HepG2 (cell line): Measurements from ENCODE around the gene NME1. TPM values are rescaled to one million over a fixed set of nuclear protein-coding genes. Genes with fewer than 3 reads are reported as not detected.

ENCODE experiments used
- CAMTA2 ChIP-seq: sonication (generic); formaldehyde crosslinking; IDR thresholded peaks from 2 replicates; pipeline ENCODE4 v1.4.0; 2020; ENCODE audit warnings: mild to moderate bottlenecking, missing genetic modification reagents, borderline replicate concordance
- CEBPB ChIP-seq: IDR thresholded peaks from 2 replicates; pipeline ENCODE4 v1.6.1; 2011; ENCODE audit warnings: low read depth, low read length, improper control_type of control experiment, borderline replicate concordance
- FOSL2 ChIP-seq: sonication (generic); formaldehyde crosslinking; IDR thresholded peaks from 2 replicates; pipeline ENCODE4 v1.4.0; 2020; ENCODE audit warnings: missing genetic modification reagents
- KAT7 ChIP-seq: IDR thresholded peaks from 2 replicates; pipeline ENCODE4 v1.6.1; 2018; ENCODE audit warnings: borderline replicate concordance, missing compliant biosample characterization
- KMT2B ChIP-seq: IDR thresholded peaks from 2 replicates; pipeline ENCODE4 v1.6.1; 2016; ENCODE audit warnings: missing genetic modification reagents, missing compliant biosample characterization
- MEIS1 ChIP-seq: sonication (generic); formaldehyde crosslinking; IDR thresholded peaks from 2 replicates; pipeline ENCODE4 v1.9.0; 2021; ENCODE audit warnings: mild to moderate bottlenecking, missing genetic modification reagents, moderate library complexity, borderline replicate concordance
- MYC ChIP-seq: sonication (generic); formaldehyde crosslinking; IDR thresholded peaks from 2 replicates; pipeline ENCODE4 v1.9.0; 2021; ENCODE audit warnings: missing genetic modification reagents, borderline replicate concordance
- NFKB2 ChIP-seq: sonication (generic); formaldehyde crosslinking; IDR thresholded peaks from 2 replicates; pipeline ENCODE4 v1.4.0; 2020; ENCODE audit warnings: missing genetic modification reagents, borderline replicate concordance
- SETDB1 ChIP-seq: sonication (generic); formaldehyde crosslinking; IDR thresholded peaks from 2 replicates; pipeline ENCODE4 v1.5.1; 2020; ENCODE audit warnings: missing genetic modification reagents, mild to moderate bottlenecking, borderline replicate concordance
- SPEN ChIP-seq: sonication (generic); formaldehyde crosslinking; IDR thresholded peaks from 2 replicates; pipeline ENCODE4 v1.5.1; 2020; ENCODE audit warnings: low read depth, mild to moderate bottlenecking, missing genetic modification reagents
- TAF1 ChIP-seq: sonication (generic); formaldehyde crosslinking; IDR thresholded peaks from 2 replicates; pipeline ENCODE4 v1.4.0; 2020; ENCODE audit warnings: missing genetic modification reagents
- TCF7L2 ChIP-seq: IDR thresholded peaks from 2 replicates; pipeline ENCODE4 v1.6.1; 2011; ENCODE audit warnings: mild to moderate bottlenecking, low read depth, low read length, moderate library complexity
- TOPORS ChIP-seq: sonication (generic); formaldehyde crosslinking; IDR thresholded peaks from 2 replicates; pipeline ENCODE4 v1.8.0; 2023; ENCODE audit warnings: mild to moderate bottlenecking, missing genetic modification reagents
- ZMYM2 ChIP-seq: sonication (generic); formaldehyde crosslinking; IDR thresholded peaks from 2 replicates; pipeline ENCODE4 v1.8.0; 2022; ENCODE audit warnings: mild to moderate bottlenecking, missing genetic modification reagents
- ZMYM4 ChIP-seq: sonication (generic); formaldehyde crosslinking; IDR thresholded peaks from 2 replicates; pipeline ENCODE4 v1.8.1; 2023; ENCODE audit warnings: mild to moderate bottlenecking, missing genetic modification reagents
- ZNF235 ChIP-seq: sonication (generic); formaldehyde crosslinking; IDR thresholded peaks from 2 replicates; pipeline ENCODE4 v1.8.1; 2023; ENCODE audit warnings: mild to moderate bottlenecking, missing genetic modification reagents, borderline replicate concordance
- ZNF644 ChIP-seq: IDR thresholded peaks from 2 replicates; pipeline ENCODE4 v1.6.1; 2016; ENCODE audit warnings: low read depth
- ZNF703 ChIP-seq: sonication (generic); formaldehyde crosslinking; IDR thresholded peaks from 2 replicates; pipeline ENCODE4 v1.5.1; 2020; ENCODE audit warnings: missing genetic modification reagents, mild to moderate bottlenecking, moderate library complexity, borderline replicate concordance
- ZNF776 ChIP-seq: sonication (generic); formaldehyde crosslinking; IDR thresholded peaks from 2 replicates; pipeline ENCODE4 v1.4.0; 2020; ENCODE audit warnings: mild to moderate bottlenecking, missing genetic modification reagents
- polyA plus RNA-seq, 8 experiments: library from polyadenylated mRNA; depleted of rRNA in 3 of 8; stranded (reverse) in 7 of 8; unstranded in 1 of 8; fragments of >200 nt; fragmentation: Illumina TruSeq in 4 of 8; extraction: Trizol in 4 of 8; gene quantifications; 2 replicates each; pipeline versions ENCODE4 v1.2.1 to v1.2.3, GENCODE V29; 2011 to 2016; ENCODE audit warnings: low read depth in 4 of 8, missing spikeins in 1 of 8, mixed read lengths in 1 of 8; ENCODE audit not compliant: insufficient read depth in 1 of 8
- total RNA-seq, 5 experiments: library from RNA; depleted of rRNA; stranded (reverse); fragments of >200 nt; fragmentation: Illumina TruSeq; extraction: Trizol; gene quantifications; 2 replicates each; pipeline ENCODE4 v1.2.3, GENCODE V29; 2016; ENCODE audit warnings: low read depth in 1 of 5
- TF ChIP-seq, protein P1 (sequence below): sonication (generic); formaldehyde crosslinking; IDR thresholded peaks from 2 replicates; pipeline ENCODE4 v1.4.0; 2020; ENCODE audit warnings: missing genetic modification reagents, borderline replicate concordance
- TF ChIP-seq, protein P2 (sequence below): sonication (generic); formaldehyde crosslinking; conservative IDR thresholded peaks from 2 replicates; pipeline ENCODE4 v1.8.0; 2022; ENCODE audit warnings: low read depth, missing genetic modification reagents
- TF ChIP-seq, protein P3 (sequence below): sonication (generic); formaldehyde crosslinking; conservative IDR thresholded peaks from 2 replicates; pipeline ENCODE4 v1.4.0; 2020; ENCODE audit warnings: missing genetic modification reagents
- TF ChIP-seq, protein P4 (sequence below): sonication (generic); formaldehyde crosslinking; IDR thresholded peaks from 2 replicates; pipeline ENCODE4 v1.4.0; 2020; ENCODE audit warnings: mild to moderate bottlenecking, missing genetic modification reagents

Gene NME1
- total and polyA plus RNA-seq, 2 of the 13 experiments (the other 11 are each of a cell fraction or from before 2014, with no cell fraction given): 295 to 516 TPM

DNA sequence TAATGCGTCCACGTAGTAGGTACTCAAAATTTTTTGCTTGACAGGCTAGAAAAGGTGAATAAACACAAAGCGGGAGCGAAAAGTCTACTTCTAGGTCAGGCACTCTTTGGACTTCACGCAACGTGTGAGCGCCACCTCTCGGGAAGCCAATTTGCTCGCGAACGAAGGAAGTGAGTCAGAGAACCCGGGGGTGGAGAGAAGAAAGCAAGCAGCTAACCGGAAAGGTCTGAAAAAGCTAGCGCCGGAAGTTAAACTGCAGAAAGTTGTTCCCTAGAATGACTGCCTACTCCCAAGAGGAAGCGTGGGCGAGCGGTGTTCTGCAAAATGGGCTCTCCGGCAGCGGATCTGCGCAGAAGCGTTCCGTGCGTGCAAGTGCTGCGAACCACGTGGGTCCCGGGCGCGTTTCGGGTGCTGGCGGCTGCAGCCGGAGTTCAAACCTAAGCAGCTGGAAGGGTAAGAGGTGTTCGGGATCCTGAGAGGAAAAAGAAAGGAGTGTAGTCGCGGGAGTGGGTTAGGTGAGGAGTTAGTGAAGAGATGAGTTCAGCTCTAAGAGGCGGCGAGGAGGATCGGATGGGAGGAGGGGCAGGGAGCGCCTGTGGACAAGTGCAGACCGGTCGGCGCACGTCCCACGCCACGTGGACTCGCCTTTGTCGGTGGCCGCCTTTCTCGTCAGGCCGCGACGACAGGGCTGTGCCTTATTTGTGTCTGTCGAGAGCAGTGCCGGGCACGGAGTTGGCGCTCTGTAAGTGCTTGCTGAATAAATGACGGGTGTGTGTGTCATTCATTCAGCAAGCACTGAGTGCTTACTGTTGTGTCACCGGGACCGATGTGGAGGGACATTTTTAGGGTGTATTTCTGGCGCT is at the start of gene NME1 (continued):
- TF ChIP-seq ZMYM4 (CRISPR knock-in tag) (peak; percentile 99), FOSL2 (CRISPR knock-in tag) (peak; percentile 96), ZMYM2 (CRISPR knock-in tag) (peak; percentile 82; the same call in 1 of the 2 replicates), TCF7L2 (no peak), KAT7 (CRISPR knock-in tag) (peak; percentile 99), ZNF644 (CRISPR knock-in tag) (peak; percentile 51; the same call in 1 of the 2 replicates), MYC (CRISPR knock-in tag) (peak; percentile 100), ZNF235 (CRISPR knock-in tag) (0 out of 2 replicates have a peak, but pooled peaks have one; percentile 86), TAF1 (CRISPR knock-in tag) (peak; percentile 98), CAMTA2 (CRISPR knock-in tag) (peak; percentile 27; the same call in 1 of the 2 replicates), TOPORS (CRISPR knock-in tag) (peak; percentile 94), SETDB1 (CRISPR knock-in tag) (no peak), NFKB2 (CRISPR knock-in tag) (peak; percentile 99), KMT2B (CRISPR knock-in tag) (peak; percentile 100), SPEN (CRISPR knock-in tag) (peak; percentile 100), CEBPB (no peak), ZNF776 (CRISPR knock-in tag) (no peak; the same call in 1 of the 2 replicates), MEIS1 (CRISPR knock-in tag) (peak; percentile 98), ZNF703 (CRISPR knock-in tag) (no peak)
- TF ChIP-seq, protein P1, sequence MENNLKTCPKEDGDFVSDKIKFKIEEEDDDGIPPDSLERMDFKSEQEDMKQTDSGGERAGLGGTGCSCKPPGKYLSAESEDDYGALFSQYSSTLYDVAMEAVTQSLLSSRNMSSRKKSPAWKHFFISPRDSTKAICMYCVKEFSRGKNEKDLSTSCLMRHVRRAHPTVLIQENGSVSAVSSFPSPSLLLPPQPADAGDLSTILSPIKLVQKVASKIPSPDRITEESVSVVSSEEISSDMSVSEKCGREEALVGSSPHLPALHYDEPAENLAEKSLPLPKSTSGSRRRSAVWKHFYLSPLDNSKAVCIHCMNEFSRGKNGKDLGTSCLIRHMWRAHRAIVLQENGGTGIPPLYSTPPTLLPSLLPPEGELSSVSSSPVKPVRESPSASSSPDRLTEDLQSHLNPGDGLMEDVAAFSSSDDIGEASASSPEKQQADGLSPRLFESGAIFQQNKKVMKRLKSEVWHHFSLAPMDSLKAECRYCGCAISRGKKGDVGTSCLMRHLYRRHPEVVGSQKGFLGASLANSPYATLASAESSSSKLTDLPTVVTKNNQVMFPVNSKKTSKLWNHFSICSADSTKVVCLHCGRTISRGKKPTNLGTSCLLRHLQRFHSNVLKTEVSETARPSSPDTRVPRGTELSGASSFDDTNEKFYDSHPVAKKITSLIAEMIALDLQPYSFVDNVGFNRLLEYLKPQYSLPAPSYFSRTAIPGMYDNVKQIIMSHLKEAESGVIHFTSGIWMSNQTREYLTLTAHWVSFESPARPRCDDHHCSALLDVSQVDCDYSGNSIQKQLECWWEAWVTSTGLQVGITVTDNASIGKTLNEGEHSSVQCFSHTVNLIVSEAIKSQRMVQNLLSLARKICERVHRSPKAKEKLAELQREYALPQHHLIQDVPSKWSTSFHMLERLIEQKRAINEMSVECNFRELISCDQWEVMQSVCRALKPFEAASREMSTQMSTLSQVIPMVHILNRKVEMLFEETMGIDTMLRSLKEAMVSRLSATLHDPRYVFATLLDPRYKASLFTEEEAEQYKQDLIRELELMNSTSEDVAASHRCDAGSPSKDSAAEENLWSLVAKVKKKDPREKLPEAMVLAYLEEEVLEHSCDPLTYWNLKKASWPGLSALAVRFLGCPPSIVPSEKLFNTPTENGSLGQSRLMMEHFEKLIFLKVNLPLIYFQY (CRISPR knock-in tag): peak; percentile 96
- TF ChIP-seq, protein P2, sequence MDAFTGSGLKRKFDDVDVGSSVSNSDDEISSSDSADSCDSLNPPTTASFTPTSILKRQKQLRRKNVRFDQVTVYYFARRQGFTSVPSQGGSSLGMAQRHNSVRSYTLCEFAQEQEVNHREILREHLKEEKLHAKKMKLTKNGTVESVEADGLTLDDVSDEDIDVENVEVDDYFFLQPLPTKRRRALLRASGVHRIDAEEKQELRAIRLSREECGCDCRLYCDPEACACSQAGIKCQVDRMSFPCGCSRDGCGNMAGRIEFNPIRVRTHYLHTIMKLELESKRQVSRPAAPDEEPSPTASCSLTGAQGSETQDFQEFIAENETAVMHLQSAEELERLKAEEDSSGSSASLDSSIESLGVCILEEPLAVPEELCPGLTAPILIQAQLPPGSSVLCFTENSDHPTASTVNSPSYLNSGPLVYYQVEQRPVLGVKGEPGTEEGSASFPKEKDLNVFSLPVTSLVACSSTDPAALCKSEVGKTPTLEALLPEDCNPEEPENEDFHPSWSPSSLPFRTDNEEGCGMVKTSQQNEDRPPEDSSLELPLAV (CRISPR knock-in tag): no peak
- TF ChIP-seq, protein P3, sequence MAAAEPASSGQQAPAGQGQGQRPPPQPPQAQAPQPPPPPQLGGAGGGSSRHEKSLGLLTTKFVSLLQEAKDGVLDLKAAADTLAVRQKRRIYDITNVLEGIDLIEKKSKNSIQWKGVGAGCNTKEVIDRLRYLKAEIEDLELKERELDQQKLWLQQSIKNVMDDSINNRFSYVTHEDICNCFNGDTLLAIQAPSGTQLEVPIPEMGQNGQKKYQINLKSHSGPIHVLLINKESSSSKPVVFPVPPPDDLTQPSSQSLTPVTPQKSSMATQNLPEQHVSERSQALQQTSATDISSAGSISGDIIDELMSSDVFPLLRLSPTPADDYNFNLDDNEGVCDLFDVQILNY (CRISPR knock-in tag): peak; percentile 73
- TF ChIP-seq, protein P4, sequence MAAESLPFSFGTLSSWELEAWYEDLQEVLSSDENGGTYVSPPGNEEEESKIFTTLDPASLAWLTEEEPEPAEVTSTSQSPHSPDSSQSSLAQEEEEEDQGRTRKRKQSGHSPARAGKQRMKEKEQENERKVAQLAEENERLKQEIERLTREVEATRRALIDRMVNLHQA (CRISPR knock-in tag): peak; percentile 92
